ENCODE results near the gene PEX10.

GRCh38 chr1:2395245-2395644, 17.1 kb downstream of the PEX10 start:
- TF ChIP-seq CTCF (conservative IDR thresholded peaks at IDR 0.05) (no peak), EZH2 (IDR thresholded peaks at IDR 0.05; ENCODE audit: low read depth) (no peak)

Data from PC-9 (cell line).